Hematopoietic multipotent progenitor cell treated with erythropoietin and hydrocortisone succinate and interleukin-3 and kit ligand, for 8 days (in vitro differentiated cells): ENCODE results near the gene FBXL22.
"Not testable (repeated sequence)": the region's sequence is repeated elsewhere in the genome, so short reads cannot be mapped to it uniquely, and the experiment has no call there.

Source experiments
- DNase-seq: peaks from one replicate; pipeline ENCODE4 v3.0.0-alpha.2; 2015

The FBXL22 gene

GRCh38 chr15:63617627-63618026, 20.4 kb downstream of the FBXL22 start:
- not testable (repeated sequence) for DNase-seq

- not testable (repeated sequence) for DNase-seq
These were observed 23.6 kb downstream of the FBXL22 start for GRCh38 chr15:63620760-63621159.

- no peak for DNase-seq
These were observed 26.2 kb downstream of the FBXL22 start for GRCh38 chr15:63623232-63623969.

- DNase-seq: no peak
These were observed 29.8 kb downstream of the FBXL22 start for GRCh38 chr15:63626955-63627354.

GRCh38 chr15:63628123-63628822, 31.1 kb downstream of the FBXL22 start:
- DNase-seq: no peak

GRCh38 chr15:63630036-63630751, 33.0 kb downstream of the FBXL22 start:
- DNase-seq: no peak

DNA sequence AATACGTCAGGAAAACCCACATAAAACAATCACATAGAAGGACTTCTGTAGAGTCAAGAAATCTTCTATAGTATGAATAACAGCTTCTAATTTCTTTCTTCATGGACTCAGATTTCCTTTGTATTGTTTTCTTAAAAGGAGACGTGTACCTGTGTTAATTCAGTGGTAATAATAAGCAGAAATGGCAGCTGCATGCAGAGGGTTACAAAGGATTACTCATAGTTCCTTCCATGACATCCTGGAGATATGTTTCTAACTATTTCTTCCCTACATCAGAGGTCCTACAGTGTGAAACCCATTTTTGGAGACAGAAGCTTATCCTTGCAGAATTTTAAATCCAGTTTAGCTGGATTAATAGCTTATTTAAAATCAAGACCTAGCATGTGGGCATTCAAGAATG, 36.1 kb downstream of the FBXL22 start:
- no peak for DNase-seq

DNA sequence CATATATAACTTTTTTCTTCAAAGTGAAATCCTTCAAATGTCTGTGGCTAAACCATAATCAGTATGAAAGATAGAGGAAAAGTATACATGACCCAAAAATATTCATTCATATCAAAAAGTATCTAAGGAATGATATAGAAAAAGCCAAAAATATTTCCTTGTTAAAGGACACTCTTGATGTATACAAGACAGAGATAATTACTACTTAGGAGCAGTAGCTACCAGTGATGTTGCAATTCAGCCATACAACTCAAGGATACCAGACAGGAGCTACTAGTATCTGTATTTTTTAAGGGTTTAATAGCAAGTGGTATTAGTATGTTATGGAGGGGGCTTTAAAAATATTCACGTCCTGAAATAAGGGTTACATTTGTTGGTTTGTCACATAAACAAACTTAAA, 37.0 kb downstream of the FBXL22 start:
- no peak for DNase-seq

DNA sequence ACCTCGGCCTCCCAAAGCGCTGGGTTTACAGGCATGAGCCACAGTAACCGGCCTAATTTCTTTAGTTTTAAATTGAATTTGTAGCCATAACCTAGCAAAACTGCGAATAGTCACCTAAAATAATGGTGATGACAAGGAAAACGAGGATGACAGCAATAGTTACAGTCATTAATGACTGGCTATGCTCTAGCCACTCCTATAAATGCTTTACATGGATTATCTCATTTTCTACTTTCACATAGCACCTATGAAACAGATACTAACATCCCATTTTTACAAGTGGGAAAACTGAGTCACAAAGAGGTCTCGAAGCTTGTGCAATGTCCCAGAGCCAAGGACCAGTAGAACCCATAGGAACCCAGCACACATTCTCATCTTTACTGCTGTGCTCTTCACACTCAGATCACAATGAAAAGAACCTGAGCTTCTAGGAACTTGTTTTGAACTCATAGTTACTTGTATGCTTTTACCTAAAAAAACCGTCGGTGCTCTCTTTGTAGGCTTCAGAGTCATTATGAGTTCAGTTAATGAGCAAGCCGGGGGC, 39.4 kb downstream of the FBXL22 start:
- no peak for DNase-seq

GRCh38 chr15:63638839-63639238, 41.7 kb downstream of the FBXL22 start:
- DNase-seq: no peak

DNA sequence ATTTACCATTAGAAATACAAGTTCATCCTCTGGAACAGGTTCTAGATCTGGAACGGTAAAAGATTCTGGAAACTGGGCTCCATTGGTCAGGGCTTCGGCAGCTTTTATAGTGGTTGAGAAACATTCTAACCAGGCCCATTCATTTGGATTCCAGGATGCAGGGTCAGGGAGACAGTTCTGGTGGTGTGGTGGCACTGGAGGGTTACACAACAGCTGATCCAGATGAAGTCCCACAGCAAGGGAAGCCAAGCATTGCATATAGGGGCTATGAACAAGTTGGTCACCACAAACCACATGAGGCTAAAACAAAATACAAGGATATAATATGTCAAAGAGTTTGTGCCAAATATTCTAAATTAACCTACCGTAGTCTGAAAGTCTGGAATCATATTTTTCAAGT, 43.0 kb downstream of the FBXL22 start:
- DNase-seq: no peak
